Fibroblast of villous mesenchyme (primary cell): ENCODE results near the gene SETD1A. TPM values are rescaled to one million over a fixed set of nuclear protein-coding genes. Genes with fewer than 3 reads are reported as not detected.

Source experiments
- DNase-seq: peaks from one replicate; pipeline ENCODE4 v3.0.0-alpha.2; 2010; ENCODE audit warnings: low read depth
- H3K4me3 ChIP-seq: 2 replicates; pipeline ENCODE4 v1.5.1; 2011; ENCODE audit warnings: low read depth, mild to moderate bottlenecking, low read length
- total RNA-seq: library from RNA; depleted of rRNA; stranded (reverse); fragments of >200 nt; gene quantifications from 2 replicates; pipeline ENCODE4 v1.2.3, GENCODE V29; 2012
- TF ChIP-seq, protein P1 (sequence below): IDR thresholded peaks from 2 replicates; pipeline ENCODE4 v1.5.1; 2012; ENCODE audit warnings: low read depth, mild to moderate bottlenecking, low read length; ENCODE audit not compliant: insufficient read depth

SETD1A gene
- total RNA-seq, 1 donor = 3.5 TPM

DNA sequence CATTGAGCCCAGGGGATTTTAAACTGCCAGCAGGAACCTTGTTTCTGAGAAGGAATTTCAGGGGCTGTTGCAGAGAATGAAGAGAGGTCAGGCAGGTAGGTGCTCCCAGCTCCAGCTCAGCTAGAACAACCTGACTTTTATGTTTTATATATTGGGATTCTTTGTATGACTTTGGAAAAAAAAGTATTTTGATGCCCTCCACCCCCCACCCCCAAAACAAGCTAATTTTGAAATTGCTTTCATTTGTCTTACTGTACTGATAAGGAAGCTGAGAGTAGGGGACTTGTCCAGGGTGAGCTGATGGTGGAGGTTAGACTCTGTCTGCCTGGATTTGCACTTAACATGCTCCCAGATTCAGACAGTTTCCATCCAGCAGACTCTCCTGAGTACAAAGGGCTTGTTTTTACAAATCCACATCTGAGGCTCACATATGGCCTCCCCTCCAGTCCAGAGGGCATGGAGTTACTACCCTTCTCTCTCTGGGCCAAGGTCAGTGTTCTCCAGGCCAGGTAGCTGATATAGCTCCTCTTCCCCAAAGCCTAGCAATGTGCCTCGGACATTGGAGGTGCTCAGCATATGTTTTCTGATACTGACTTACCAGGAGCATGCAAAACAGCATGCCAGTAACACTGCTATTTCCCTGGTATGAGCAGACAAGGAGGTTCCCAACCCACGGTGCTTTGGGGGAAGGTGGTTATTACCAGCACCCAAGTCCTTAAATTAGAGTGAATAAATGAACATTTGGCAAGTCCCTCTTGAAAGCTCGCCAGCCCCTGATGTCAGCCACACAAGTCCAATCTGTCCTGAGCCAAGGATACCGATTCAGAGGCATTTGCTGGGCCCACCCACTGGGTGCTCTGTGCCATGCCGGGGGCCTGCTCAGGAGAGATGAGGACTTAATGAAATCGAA is 41.6 kb downstream of the SETD1A start:
- no peak overlapping the region for H3K4me3 ChIP-seq
- TF ChIP-seq, protein P1, sequence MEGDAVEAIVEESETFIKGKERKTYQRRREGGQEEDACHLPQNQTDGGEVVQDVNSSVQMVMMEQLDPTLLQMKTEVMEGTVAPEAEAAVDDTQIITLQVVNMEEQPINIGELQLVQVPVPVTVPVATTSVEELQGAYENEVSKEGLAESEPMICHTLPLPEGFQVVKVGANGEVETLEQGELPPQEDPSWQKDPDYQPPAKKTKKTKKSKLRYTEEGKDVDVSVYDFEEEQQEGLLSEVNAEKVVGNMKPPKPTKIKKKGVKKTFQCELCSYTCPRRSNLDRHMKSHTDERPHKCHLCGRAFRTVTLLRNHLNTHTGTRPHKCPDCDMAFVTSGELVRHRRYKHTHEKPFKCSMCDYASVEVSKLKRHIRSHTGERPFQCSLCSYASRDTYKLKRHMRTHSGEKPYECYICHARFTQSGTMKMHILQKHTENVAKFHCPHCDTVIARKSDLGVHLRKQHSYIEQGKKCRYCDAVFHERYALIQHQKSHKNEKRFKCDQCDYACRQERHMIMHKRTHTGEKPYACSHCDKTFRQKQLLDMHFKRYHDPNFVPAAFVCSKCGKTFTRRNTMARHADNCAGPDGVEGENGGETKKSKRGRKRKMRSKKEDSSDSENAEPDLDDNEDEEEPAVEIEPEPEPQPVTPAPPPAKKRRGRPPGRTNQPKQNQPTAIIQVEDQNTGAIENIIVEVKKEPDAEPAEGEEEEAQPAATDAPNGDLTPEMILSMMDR = no peak
- no peak for DNase-seq

GRCh38 chr16:31000671-31001382 is 43.3 kb downstream of the SETD1A start:
- TF ChIP-seq, protein P1 = no peak
- no peak overlapping the region for H3K4me3 ChIP-seq
- DNase-seq = no peak

DNA sequence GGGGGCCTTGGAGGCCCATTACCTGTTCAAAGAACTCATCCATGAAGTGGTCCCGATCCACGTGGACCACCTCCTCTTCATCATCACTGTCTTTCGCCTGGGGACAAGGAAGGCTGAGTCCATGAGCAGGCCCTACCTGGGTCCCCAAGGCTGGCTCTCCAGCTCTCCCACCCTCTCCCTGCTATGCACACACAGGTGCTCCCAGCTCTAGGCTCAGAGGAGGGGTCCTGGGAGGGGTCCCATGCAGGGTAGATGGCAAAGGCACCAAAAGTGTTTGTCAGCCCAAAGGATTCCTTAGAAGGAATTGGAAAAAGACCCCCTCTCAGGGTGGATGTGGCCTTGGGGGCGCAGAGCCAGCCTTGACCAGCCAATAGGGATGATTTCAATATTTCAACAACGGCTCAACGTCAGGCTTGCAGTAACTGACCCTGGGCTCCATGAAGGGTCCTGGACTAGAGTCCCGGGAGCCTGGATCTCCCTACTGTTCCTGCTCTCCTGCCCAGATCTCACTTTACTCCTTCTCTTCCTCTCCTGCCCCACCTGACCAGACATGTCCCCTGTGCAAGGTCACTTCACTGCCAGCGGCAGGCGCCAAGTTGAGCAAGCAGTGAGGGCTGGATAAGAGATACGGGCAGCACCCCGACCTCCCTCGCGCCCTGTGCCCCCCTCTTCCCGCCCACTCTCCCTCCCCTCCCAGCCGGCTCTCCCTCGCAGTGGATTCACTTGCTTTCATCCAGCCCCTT is 44.1 kb downstream of the SETD1A start:
- H3K4me3 ChIP-seq = no peak overlapping the region
- DNase-seq = no peak
- TF ChIP-seq, protein P1 = no peak

- no peak for DNase-seq
- H3K4me3 ChIP-seq = no peak overlapping the region
These were observed 44.7 kb downstream of the SETD1A start for GRCh38 chr16:31002250-31002700.

DNA sequence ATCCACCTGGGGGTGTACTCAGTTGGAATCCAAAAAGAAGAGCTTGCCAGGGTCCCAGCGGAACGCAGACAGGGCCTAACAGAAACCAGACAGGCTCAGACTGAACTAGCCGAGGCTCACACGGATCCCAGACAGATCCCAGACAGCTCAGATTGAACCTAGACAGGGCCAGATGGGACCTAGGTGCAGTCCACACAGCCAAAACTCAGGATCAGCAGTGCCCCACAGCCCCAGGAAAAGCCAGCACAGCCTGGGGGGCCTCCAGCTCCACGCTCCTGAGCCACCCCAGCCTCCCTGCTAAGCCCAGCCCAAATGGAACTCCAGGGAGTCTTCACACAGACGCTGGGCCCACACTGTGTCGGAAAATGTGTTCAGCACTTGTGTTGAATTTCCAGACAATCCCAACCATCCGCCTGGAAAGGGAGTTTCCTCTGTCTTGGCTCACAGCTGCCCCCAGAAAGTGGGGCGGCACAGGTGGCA is 45.3 kb downstream of the SETD1A start:
- TF ChIP-seq, protein P1 = no peak
- no peak overlapping the region for H3K4me3 ChIP-seq
- DNase-seq = no peak

More at GRCh38 chr16:31002250-31002700, 44.7 kb downstream of the SETD1A start:
- TF ChIP-seq, protein P1 = no peak

DNA sequence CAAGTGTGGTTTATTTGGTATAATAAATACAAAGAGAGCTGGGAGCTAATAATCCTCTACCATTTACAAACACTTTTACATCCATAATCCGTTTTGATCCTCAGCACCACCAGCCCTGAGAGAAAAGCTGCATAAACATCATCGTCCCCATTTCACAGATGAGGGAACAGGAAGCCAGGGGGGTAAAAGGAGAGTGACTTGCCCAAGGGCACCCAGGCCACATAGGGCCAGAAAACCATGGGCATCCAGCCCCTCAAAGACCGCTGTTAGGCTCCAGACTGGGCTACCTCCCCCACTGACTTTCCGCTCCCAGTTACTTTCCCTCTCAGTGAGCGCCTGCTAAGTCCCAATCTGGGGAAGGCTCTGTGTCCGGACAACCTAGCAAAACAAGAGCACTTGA is 46.2 kb downstream of the SETD1A start:
- H3K4me3 ChIP-seq = no peak overlapping the region
- no peak for DNase-seq
- TF ChIP-seq, protein P1 = no peak
